IgD-negative memory B cell (primary cell): ENCODE measurements around the gene CBS. TPM values are rescaled to one million over a fixed set of nuclear protein-coding genes. Genes with fewer than 3 reads are reported as not detected.
"Not testable (repeated sequence)": the region's sequence is repeated elsewhere in the genome, so short reads cannot be mapped to it uniquely, and the experiment has no call there.

Experiments
- H3K27ac Mint-ChIP-seq, 3 donors: one replicate each; pipeline ENCODE4 v1.8.0; 2020 to 2022; ENCODE audit warnings: mild to moderate bottlenecking in 3 of 3, mixed read lengths in 3 of 3, moderate library complexity in 1 of 3
- H3K27me3 Mint-ChIP-seq: one replicate; pipeline ENCODE4 v1.8.0; 2021; ENCODE audit warnings: mixed read lengths
- H3K36me3 Mint-ChIP-seq: one replicate; pipeline ENCODE4 v1.8.0; 2020; ENCODE audit warnings: mild to moderate bottlenecking, mixed read lengths
- H3K4me1 Mint-ChIP-seq, 3 donors: one replicate each; pipeline ENCODE4 v1.8.0; 2020 to 2022; ENCODE audit warnings: mixed read lengths in 3 of 3, mild to moderate bottlenecking in 1 of 3
- H3K4me3 Mint-ChIP-seq, 4 donors: one replicate each; pipeline ENCODE4 v1.8.0; 2020 to 2022; ENCODE audit warnings: mild to moderate bottlenecking in 4 of 4, mixed read lengths in 4 of 4, moderate library complexity in 3 of 4
- H3K9me3 Mint-ChIP-seq, 3 donors: one replicate each; pipeline ENCODE4 v1.8.0; 2020 to 2021; ENCODE audit warnings: mixed read lengths in 3 of 3, mild to moderate bottlenecking in 1 of 3
- polyA plus RNA-seq: library from polyadenylated mRNA; unstranded; fragments of 300-500 nt; fragmentation: Illumina TruSeq; gene quantifications from one replicate; pipeline ENCODE4 v1.2.3, GENCODE V29; 2021

Gene CBS
- polyA plus RNA-seq, 1 donor from 2014 or later, result not detected

DNA sequence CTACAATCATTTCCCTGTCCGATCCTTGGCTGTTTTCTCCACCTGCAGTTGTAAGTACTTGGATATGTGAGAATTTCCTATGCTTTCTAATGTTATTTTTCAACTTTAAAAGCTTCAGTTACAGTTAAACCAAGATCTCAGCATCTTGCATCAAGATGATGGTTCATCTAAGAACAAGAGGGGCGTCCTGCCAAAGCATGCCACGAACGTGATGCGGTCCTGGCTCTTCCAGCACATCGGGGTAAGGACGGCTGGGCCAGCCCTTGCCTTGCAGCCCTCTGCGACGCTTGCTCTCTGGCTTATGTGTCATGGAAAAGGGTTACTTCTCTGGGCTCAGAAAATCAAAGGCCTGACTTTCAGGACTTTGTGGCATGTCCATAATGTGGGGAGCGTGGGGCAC, 54.4 kb downstream of the CBS start:
- no peaks in the 10 kb centered on the region for H3K9me3 Mint-ChIP-seq
- no peak overlapping the region for H3K4me3 Mint-ChIP-seq
- H3K27me3 Mint-ChIP-seq, result no peaks in the 10 kb centered on the region
- H3K36me3 Mint-ChIP-seq, result peaks cover 12% of the 10 kb centered on the region
- no peak overlapping the region for H3K27ac Mint-ChIP-seq
- peaks cover 0 to 21% (median 10%) of the 10 kb centered on the region in 3 donors for H3K4me1 Mint-ChIP-seq

DNA sequence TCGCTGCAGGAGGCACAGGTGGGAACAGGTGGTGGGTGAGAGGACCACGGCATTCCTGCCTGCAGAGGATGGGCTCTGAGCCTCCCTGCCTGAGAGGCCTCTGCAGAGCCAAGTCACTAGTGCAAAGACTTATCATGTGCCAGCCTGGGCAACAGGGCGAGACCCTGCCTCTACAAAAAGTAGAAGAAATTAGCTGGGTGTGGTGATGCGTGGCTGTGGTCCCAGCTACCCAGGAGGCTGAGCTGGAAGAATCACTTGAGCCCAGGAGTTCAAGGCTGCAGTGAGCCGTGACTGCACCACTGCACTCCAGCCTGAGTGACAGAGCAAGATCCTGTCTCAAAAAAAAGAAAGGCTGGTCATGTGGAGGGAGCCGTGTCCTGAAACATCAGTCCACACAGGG, 54.9 kb downstream of the CBS start:
- no peaks in the 10 kb centered on the region for H3K9me3 Mint-ChIP-seq
- peaks cover 4 to 26% (median 14%) of the 10 kb centered on the region in 3 donors for H3K4me1 Mint-ChIP-seq
- no peak overlapping the region for H3K27ac Mint-ChIP-seq
- H3K36me3 Mint-ChIP-seq, result peaks cover 12% of the 10 kb centered on the region
- no peaks in the 10 kb centered on the region for H3K27me3 Mint-ChIP-seq
- H3K4me3 Mint-ChIP-seq, result peak overlapping the region in 1 of 4 donors; percentile 54

DNA sequence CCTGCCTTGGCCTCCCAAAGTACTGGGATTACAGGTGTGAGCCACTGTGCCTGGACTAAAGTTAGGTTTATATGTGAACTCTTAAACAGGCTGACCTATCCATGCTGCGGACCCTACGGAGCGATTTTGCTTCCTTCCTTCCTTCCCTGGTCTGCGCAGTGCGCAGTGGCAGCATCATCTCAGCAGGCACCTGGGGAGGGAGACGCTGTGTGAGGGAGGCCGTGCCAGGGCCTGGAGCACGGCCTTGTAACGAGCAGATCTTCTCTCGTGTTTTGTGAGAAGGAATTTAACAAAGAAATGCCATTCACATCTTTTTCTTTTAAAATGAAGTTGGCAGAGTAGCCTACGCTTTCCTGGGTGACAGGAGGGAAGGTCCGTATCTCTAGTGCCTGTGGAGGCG, 55.5 kb downstream of the CBS start:
- H3K9me3 Mint-ChIP-seq, result no peaks in the 10 kb centered on the region
- H3K4me3 Mint-ChIP-seq, result peak overlapping the region in 1 of 4 donors; percentile 68
- H3K4me1 Mint-ChIP-seq, result peaks cover 10 to 32% (median 20%) of the 10 kb centered on the region in 3 donors
- peaks cover 10% of the 10 kb centered on the region for H3K36me3 Mint-ChIP-seq
- no peaks in the 10 kb centered on the region for H3K27me3 Mint-ChIP-seq
- peak overlapping the region in 1 of 3 donors; percentile 82 for H3K27ac Mint-ChIP-seq

- H3K9me3 Mint-ChIP-seq, result no peaks in the 10 kb centered on the region
- H3K27ac Mint-ChIP-seq, result no peak overlapping the region
- H3K4me3 Mint-ChIP-seq, result no peak overlapping the region
- H3K4me1 Mint-ChIP-seq, result peaks cover 12 to 34% (median 23%) of the 10 kb centered on the region in 3 donors
- H3K36me3 Mint-ChIP-seq, result peaks cover 10% of the 10 kb centered on the region
- no peaks in the 10 kb centered on the region for H3K27me3 Mint-ChIP-seq
Observed at GRCh38 chr21:43018519-43018918, 57.1 kb downstream of the CBS start.

DNA sequence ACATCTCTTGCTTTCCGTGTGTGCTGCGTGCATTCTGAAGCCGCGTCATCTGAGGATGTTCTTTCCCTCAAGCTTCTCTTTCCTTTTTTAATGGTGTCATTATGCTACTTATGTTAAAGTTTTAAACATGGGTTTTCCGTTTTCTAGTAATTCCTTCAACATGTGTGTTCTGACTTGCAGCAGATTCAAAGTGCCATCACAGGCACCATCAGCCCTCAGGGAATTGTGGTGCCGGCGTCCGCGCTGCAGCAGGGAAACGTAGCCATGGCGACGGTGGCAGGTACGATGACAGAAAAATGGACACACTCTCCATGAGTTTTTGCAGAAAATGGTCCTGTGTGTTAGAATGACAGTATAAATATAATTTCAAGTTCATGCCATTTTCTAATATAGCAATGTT, 58.9 kb downstream of the CBS start:
- H3K27me3 Mint-ChIP-seq, result no peaks in the 10 kb centered on the region
- H3K4me1 Mint-ChIP-seq, result peaks cover 12 to 34% (median 23%) of the 10 kb centered on the region in 3 donors
- peak overlapping the region in 1 of 4 donors; percentile 80 for H3K4me3 Mint-ChIP-seq
- H3K9me3 Mint-ChIP-seq, result no peaks in the 10 kb centered on the region
- H3K27ac Mint-ChIP-seq, result peak overlapping the region in 2 of 3 donors; percentile 83 to 90
- H3K36me3 Mint-ChIP-seq, result peaks cover 4% of the 10 kb centered on the region

DNA sequence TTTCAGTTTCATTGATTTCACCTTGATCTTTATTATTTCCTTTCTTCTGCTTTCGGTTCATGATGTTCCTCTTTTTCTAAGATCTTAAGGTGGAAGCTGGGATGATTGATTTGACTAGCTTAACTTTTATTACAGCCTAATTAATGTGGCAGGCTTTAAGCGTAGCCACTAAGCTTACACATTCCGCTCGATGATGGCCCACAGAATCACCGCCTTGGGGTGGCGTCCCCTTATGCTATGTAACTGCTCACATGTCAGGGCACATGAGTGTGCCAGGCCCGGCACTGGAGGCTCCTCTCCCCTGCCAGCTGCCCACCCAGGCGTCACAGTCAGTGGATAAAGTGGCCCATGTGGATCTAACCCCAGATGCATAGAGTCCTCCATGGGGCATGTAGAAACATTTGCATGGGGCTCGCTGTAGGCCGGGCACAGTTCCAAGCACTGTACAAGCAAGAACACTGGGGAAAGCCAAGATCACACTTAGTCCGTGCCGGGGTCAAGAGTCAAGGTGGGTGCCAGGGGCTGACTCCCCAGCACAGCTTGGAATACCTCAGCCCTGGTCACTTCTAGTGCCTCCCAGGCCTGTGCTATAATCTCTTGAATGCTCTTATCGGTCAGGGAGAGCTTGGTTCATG, 59.6 kb downstream of the CBS start:
- H3K9me3 Mint-ChIP-seq, result no peaks in the 10 kb centered on the region
- peak overlapping the region; percentile 0 to 80 (median 59) for H3K4me3 Mint-ChIP-seq
- peaks cover 2% of the 10 kb centered on the region for H3K36me3 Mint-ChIP-seq
- H3K27ac Mint-ChIP-seq, result peak overlapping the region in 1 of 3 donors; percentile 90
- no peaks in the 10 kb centered on the region for H3K27me3 Mint-ChIP-seq
- peaks cover 12 to 30% (median 23%) of the 10 kb centered on the region in 3 donors for H3K4me1 Mint-ChIP-seq

GRCh38 chr21:43012596-43012995, 63.0 kb downstream of the CBS start:
- Mint-ChIP-seq H3K4me3 (no peak overlapping the region), H3K9me3 (no peaks in the 10 kb centered on the region), H3K27ac (no peak overlapping the region), H3K27me3 (no peaks in the 10 kb centered on the region), H3K36me3 (peaks cover 9% of the 10 kb centered on the region), H3K4me1 (peaks cover 12 to 21% (median 20%) of the 10 kb centered on the region in 3 donors)

DNA sequence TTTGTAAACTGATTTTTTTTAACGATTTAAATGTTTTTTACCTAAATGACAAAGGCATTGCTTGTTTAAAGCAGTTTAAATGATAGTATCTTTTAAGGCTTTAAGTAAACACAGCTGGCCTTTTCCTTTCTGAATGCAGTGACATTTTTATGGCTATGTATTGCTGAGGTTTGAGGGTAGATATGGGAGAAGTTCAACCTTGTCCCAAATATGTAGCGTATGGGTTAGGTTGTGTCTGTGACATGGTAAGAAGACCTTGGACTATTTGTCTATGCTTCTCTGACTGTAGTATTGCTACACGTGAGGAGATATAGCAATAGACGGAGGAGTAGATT, 68.8 kb downstream of the CBS start:
- Mint-ChIP-seq H3K27me3 (no peaks in the 10 kb centered on the region), H3K4me3 (no peak overlapping the region), H3K4me1 (peaks cover 0 to 5% (median 0%) of the 10 kb centered on the region in 3 donors), H3K27ac (no peak overlapping the region), H3K36me3 (peaks cover 14% of the 10 kb centered on the region), H3K9me3 (no peaks in the 10 kb centered on the region)

DNA sequence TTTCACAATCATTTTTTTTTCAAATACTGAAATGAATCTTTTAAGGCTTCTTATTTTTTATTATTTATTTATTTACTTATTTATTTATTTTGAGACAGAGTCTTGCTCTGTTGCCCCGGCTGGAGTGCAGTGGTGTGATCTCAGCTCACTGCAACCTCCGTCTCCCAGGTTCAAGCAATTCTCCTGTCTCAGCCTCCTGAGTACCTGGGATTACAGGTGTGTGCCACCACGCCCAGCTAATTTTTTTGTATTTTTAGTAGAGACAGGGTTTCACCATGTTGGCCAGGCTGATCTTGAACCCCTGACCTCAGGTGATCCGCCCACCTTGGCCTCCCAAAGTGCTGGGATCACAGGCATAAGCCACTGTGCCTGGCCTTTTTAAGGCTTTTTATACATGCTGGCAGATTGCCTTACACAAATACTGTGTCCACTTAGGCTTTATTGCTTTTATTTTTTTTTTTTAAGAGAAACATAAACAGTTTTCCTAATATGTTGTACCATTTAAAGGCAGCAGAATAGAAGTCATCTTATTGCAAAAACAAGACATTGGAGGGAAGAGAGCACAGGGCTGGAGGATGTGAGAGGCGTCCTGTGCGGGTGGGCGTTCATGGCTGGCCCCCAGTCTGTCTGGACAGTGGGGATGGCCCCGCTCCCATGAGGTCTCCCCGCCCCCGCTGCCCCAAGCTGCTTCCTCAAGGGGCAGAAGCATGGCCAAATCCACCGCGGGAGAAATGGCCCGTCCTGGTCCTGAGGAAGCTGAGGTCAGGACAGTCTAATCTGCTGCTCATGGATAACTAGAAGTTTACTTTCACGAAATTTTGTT, 69.4 kb downstream of the CBS start:
- H3K9me3 Mint-ChIP-seq, H3K27ac Mint-ChIP-seq, H3K4me1 Mint-ChIP-seq, H3K27me3 Mint-ChIP-seq, H3K4me3 Mint-ChIP-seq: not testable (repeated sequence)
- peaks cover 15% of the 10 kb centered on the region for H3K36me3 Mint-ChIP-seq

DNA sequence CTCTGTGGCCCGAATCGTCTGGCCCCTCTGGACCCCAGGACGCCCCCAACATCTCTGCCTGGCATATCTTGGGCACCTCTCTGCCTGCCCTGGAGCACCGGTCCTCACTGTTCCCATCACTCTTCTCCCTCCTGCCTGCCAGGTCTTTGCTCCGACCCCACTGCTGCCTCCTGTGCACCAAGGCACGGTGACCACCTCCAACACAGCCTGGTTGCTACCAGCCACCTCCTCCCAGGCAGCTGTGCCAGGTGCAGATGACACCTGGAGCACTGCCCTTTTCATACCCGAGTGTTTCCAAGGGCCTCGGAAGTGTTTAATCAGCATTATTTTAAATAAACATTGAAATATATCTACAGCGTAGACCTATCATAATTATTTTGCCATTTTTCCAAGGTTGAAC, 70.0 kb downstream of the CBS start:
- Mint-ChIP-seq H3K9me3 (no peaks in the 10 kb centered on the region), H3K4me3 (no peak overlapping the region), H3K4me1 (peaks cover 0 to 5% (median 0%) of the 10 kb centered on the region in 3 donors), H3K27ac (no peak overlapping the region), H3K27me3 (no peaks in the 10 kb centered on the region), H3K36me3 (peaks cover 19% of the 10 kb centered on the region)

DNA sequence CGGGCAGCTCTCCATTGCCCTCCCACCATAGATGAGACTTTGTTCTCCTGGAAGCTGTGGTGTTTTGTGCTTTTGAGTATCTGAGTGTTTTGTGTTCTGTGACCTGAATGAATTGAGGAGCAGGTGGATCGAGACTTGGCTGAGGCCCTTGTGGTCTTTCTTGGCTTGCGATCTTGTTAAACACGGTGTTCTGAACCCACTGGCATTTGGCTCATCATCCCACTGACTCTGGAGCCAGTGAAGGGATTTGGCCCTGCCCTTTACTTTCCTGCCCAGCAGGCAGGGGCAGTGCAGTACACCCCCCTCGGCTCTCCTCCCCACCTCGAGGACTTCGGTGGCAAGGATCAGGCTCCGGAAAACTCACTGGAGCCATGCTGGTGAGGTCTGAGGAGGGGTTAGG, 70.7 kb downstream of the CBS start:
- Mint-ChIP-seq H3K27ac (no peak overlapping the region), H3K36me3 (peaks cover 20% of the 10 kb centered on the region), H3K4me1 (peaks cover 0 to 5% (median 0%) of the 10 kb centered on the region in 3 donors), H3K4me3 (no peak overlapping the region), H3K9me3 (peaks cover 0 to 5% (median 0%) of the 10 kb centered on the region in 3 donors), H3K27me3 (no peaks in the 10 kb centered on the region)

Other genes with a start within 250 kb of the CBS start
- 13.9 TPM for gene WDR4, start 196.3 kb downstream of the CBS start, polyA plus RNA-seq
- 17.4 TPM for gene NDUFV3, start 182.5 kb downstream of the CBS start, polyA plus RNA-seq
- not detected for gene ERVH48-1, start 150.2 kb downstream of the CBS start, polyA plus RNA-seq
- 13.1 TPM for gene PKNOX1, start 101.3 kb downstream of the CBS start, polyA plus RNA-seq
- gene U2AF1, start 31.7 kb upstream of the CBS start, polyA plus RNA-seq, result 79.3 TPM
- gene CRYAA, start 93.2 kb upstream of the CBS start, polyA plus RNA-seq, result not detected